ENCODE results near the gene OAS2.

The OAS2 gene, protein sequence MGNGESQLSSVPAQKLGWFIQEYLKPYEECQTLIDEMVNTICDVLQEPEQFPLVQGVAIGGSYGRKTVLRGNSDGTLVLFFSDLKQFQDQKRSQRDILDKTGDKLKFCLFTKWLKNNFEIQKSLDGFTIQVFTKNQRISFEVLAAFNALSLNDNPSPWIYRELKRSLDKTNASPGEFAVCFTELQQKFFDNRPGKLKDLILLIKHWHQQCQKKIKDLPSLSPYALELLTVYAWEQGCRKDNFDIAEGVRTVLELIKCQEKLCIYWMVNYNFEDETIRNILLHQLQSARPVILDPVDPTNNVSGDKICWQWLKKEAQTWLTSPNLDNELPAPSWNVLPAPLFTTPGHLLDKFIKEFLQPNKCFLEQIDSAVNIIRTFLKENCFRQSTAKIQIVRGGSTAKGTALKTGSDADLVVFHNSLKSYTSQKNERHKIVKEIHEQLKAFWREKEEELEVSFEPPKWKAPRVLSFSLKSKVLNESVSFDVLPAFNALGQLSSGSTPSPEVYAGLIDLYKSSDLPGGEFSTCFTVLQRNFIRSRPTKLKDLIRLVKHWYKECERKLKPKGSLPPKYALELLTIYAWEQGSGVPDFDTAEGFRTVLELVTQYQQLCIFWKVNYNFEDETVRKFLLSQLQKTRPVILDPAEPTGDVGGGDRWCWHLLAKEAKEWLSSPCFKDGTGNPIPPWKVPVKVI

GRCh38 chr12:112978163-112979040 lies at the start of gene OAS2:
TSS of gene OAS2 (plus strand) at chr12:112978519. CDS start at chr12:112978609, 90 bp downstream.
- peak within 1 kb of the TSS; percentile 32 for H3K4me3 ChIP-seq (ENCODE audit: insufficient read depth, low read length, poor library complexity, severe bottlenecking)
- H3K79me2 ChIP-seq (ENCODE audit: insufficient read depth, low read length): no peaks in the 10 kb centered on the region
- peak within 1 kb of the TSS; percentile 45 for H2AFZ ChIP-seq (ENCODE audit: low read depth, low read length, severe bottlenecking)

DNA sequence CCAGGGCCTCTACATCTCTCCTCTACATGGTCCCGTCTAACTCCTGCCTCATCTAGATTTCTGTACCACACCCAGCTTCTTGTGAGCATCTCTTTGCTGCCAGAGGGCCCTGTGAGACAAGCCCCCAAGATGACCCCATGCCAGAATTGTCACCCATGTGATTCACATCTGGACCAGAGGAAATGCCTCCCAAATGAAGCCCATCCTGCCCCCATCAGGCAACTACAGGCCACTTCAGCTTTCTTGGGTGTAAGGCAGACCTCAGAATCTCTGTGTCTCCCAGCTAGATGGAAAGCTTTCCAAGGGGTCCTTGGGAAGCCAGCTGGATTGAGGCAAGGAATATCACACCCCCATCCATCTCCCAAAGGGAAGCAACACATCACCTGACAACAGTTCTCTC lies 49.3 kb upstream of the OAS2 start:
- H3K9me3 ChIP-seq (ENCODE audit: insufficient read depth, low read length): no peaks in the 10 kb centered on the region
- no peaks in the 10 kb centered on the region for H4K20me1 ChIP-seq (ENCODE audit: low read depth, low read length)
- no peaks in the 10 kb centered on the region for H3K9me2 ChIP-seq (replicated peaks; ENCODE audit: insufficient read depth, low read length)
- H3K4me2 ChIP-seq (ENCODE audit: low read depth, low read length, poor library complexity, severe bottlenecking): no peak overlapping the region
- no peaks in the 10 kb centered on the region for H3F3A ChIP-seq (ENCODE audit: insufficient read depth)
- H2AFZ ChIP-seq (ENCODE audit: low read depth, low read length, severe bottlenecking): no peak overlapping the region
- no peaks in the 10 kb centered on the region for H3K79me2 ChIP-seq (ENCODE audit: insufficient read depth, low read length)
- H3K27me3 ChIP-seq (ENCODE audit: low read length): no peaks in the 10 kb centered on the region
- no peak overlapping the region for H3K4me3 ChIP-seq (ENCODE audit: insufficient read depth, low read length, poor library complexity, severe bottlenecking)
- no peaks in the 10 kb centered on the region for H3K36me3 ChIP-seq (ENCODE audit: low read length)
- H3K27ac ChIP-seq (ENCODE audit: low read depth, low read length): no peak overlapping the region
- H3K9ac ChIP-seq (ENCODE audit: low read length): no peak overlapping the region
- TF ChIP-seq EZH2phosphoT487 (conservative IDR thresholded peaks at IDR 0.05; ENCODE audit: low read length) (no peak), CTCF (IDR thresholded peaks at IDR 0.05; ENCODE audit: insufficient read depth, low read length, poor library complexity, severe bottlenecking) (no peak)

More at GRCh38 chr12:112978163-112979040, at the start of gene OAS2:
- peak within 1 kb of the TSS; percentile 59 for H3K4me2 ChIP-seq (ENCODE audit: low read depth, low read length, poor library complexity, severe bottlenecking)
- no peaks in the 10 kb centered on the region for H3K27me3 ChIP-seq (ENCODE audit: low read length)
- H4K20me1 ChIP-seq (ENCODE audit: low read depth, low read length): no peaks in the 10 kb centered on the region
- no peaks in the 10 kb centered on the region for H3F3A ChIP-seq (ENCODE audit: insufficient read depth)
- H3K9ac ChIP-seq (ENCODE audit: low read length): peak within 1 kb of the TSS; percentile 50
- TF ChIP-seq EZH2phosphoT487 (conservative IDR thresholded peaks at IDR 0.05; ENCODE audit: low read length): no peak
- TF ChIP-seq CTCF (IDR thresholded peaks at IDR 0.05; ENCODE audit: insufficient read depth, low read length, poor library complexity, severe bottlenecking): no peak
- no peaks in the 10 kb centered on the region for H3K9me3 ChIP-seq (ENCODE audit: insufficient read depth, low read length)
- peak within 1 kb of the TSS; percentile 65 for H3K27ac ChIP-seq (ENCODE audit: low read depth, low read length)
- no peaks in the 10 kb centered on the region for H3K36me3 ChIP-seq (ENCODE audit: low read length)
- H3K9me2 ChIP-seq (replicated peaks; ENCODE audit: insufficient read depth, low read length): no peaks in the 10 kb centered on the region

DNA sequence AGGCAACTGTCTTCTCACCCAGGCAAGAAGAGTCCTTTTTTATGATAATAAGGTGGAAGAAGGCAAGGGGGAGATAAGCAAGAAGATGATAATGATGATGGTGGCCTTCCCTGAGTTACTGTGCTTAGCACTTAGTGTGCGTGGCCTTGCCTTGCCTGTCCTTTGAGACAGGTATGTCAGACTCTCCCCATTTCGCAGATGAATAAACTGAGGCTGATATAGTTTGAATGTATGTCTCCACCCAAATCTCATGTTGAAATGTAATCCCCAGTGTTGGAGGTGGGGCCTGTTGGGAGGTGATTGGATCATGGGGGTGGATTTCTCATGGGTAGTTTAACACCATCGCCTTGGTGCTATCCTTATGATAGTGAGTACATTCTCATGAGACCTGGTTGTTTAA lies 48.6 kb upstream of the OAS2 start:
- no peaks in the 10 kb centered on the region for H3K9me3 ChIP-seq (ENCODE audit: insufficient read depth, low read length)
- H3K9ac ChIP-seq (ENCODE audit: low read length): no peak overlapping the region
- TF ChIP-seq EZH2phosphoT487 (conservative IDR thresholded peaks at IDR 0.05; ENCODE audit: low read length): no peak
- no peak for TF ChIP-seq CTCF (IDR thresholded peaks at IDR 0.05; ENCODE audit: insufficient read depth, low read length, poor library complexity, severe bottlenecking)
- H2AFZ ChIP-seq (ENCODE audit: low read depth, low read length, severe bottlenecking): no peak overlapping the region
- no peak overlapping the region for H3K27ac ChIP-seq (ENCODE audit: low read depth, low read length)
- no peaks in the 10 kb centered on the region for H3K36me3 ChIP-seq (ENCODE audit: low read length)
- no peaks in the 10 kb centered on the region for H3K27me3 ChIP-seq (ENCODE audit: low read length)
- no peak overlapping the region for H3K4me2 ChIP-seq (ENCODE audit: low read depth, low read length, poor library complexity, severe bottlenecking)
- H3K9me2 ChIP-seq (replicated peaks; ENCODE audit: insufficient read depth, low read length): no peaks in the 10 kb centered on the region
- H3K79me2 ChIP-seq (ENCODE audit: insufficient read depth, low read length): no peaks in the 10 kb centered on the region
- H4K20me1 ChIP-seq (ENCODE audit: low read depth, low read length): no peaks in the 10 kb centered on the region
- H3K4me3 ChIP-seq (ENCODE audit: insufficient read depth, low read length, poor library complexity, severe bottlenecking): no peak overlapping the region
- H3F3A ChIP-seq (ENCODE audit: insufficient read depth): no peaks in the 10 kb centered on the region

Measured in SU-DHL-6 (cell line).